DMS53 treated with DMSO at 0.1 percent for 48 hours (cell line): ENCODE results near the gene VPS35L.
"Not testable (repeated sequence)": the region's sequence is repeated elsewhere in the genome, so short reads cannot be mapped to it uniquely, and the experiment has no call there.

Experiments used
- DNase-seq: peaks from one replicate; lab custom pipeline; 2025; ENCODE audit not compliant: unreplicated experiment; lab: John Stamatoyannopoulos, UW

Gene VPS35L

DNA sequence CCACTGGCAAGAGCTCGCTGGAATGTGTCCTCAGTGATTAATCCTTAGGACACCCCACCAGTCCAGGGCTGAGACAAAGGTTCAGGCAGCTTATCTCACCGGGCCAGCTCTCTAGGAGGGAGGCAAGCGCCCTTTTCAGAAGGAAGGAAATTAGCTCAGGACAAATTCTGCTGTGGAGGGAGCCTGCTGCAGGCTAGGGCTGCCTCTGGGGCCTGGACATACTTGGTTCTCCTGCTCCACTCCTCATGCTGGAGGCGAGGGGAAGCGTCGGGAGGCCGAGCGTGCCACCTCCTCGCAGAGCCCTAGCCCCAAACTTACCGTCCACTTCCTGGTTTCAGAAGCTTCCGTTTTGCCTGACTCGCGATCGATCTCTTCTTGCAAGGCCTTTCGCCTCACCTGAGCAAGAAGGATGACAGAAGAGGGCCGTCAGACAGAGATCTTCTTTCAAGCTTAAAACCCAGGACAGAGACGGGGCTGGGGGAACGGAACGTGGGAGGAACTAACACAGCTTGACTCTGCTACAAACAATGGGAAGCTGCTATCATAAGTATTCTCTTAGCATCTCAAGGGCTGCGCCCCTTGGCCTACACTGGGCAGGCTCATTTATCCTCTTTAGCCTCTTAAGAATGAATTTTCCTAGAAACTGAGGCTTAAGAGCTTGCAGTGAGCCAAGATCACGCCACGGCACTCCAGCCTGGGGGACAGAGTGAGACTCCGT is 154.8 kb downstream of the VPS35L start:
- no peak for DNase-seq

DNA sequence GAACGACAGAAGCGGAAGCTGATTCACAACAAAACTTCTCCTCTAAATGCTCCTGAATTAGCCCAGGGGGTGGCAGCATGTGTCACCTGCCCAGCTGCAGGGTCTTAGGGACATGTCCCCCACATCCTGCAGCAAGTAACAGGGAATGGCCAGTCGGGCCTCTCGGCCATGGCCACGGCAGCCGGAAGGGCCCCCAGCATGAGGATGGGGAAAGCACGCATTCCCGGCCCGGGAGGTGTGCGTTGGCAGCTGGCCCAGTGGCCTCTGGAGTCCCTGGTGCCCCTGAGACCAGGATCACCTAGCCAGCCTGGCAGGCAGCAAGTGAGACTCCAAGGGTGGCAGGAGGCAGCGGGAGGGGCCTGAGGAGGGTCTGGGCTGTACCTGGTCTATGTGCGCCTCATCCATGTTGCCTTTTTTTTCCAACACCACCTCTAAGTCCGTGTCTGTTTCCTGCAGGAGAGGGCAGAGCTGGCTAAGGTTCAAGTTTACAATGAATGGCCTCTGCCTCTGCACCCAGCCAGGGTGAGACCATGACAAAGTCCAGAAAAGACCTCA is 155.6 kb downstream of the VPS35L start:
- no peak for DNase-seq

DNA sequence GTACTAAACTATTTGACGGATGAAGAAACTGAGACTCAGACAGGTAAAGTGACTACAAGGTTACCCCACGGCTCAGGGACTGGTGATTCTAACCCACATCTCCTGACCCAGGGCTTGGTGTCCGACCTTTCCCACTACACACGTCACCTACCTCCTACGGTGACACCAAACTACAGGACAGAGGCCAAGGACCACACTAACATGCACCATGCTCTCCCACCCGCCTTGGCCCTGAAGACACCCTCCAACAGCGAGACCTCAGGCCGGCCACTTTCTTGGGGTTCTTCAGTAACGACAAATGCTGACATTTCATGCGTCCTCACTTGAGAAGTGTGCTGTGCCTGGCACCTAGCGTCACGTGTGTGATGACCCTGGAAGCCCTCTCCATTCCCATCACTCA is 156.1 kb downstream of the VPS35L start:
- no peak for DNase-seq

DNA sequence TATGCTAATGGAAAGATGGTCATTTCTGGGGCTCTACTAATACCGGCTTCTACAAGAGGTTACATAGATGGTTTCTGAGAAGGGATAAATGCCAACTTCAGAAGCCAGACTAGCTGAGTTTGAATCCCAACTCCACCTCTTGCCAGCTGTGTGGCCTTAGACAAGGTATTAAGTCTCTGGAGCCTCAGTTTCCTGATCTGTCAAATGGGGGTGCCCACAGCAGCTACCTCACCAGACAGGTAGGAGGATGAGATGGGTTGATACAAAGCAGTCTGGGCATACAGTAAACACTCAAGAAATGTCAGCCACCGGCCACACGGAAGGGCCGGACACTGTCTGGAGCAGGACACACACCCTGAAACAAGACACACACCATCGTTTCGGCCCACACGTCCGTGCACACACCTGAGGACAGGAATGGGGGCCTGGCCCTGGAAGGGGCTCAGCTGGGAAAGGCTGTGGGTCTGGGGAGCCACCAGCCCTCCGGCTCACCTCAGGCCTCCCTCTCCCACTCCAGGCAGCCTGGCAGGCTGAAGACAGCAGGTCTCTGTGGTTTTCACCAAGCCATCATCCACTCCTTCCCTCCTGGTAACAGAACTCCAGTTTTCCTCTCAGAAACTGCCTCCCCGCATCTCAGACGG is 157.0 kb downstream of the VPS35L start:
- DNase-seq, result no peak

DNA sequence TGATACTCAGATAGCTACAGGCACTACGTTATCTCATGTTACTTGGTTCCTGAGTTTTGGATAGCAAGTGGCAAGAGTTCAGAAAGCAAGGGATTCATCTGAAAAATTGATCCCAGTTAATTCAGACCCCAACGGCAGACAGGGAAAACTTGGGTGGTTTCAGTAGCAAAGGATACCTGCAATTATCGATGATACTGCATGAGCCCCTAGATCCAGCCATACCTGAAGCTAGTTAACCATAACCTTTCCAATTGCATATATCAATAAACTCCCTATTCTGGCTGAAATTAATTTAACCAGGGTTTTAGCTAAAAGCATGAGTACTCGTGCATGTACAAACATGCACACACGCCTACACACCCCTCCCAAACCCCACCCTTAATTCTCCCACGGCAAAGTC is 158.2 kb downstream of the VPS35L start:
- DNase-seq, result no peak

DNA sequence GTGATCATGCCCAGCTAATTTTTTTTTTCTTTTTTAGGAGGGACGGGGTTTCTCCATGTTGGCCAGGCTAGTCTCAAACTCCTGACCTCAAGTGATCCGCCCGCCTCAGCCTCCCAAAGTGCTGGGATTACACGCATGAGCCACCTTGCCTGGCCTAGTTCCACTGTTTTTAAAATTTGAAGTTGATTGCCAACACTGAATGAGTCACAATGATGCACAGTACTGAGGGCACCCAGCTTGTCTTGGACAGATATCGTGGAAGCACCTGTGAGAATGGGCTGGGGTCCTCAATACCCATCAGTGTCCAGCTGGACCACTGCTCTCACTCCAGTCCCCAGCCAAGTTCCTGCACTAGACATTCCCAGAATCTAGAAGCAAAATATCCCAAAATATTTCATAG is 160.1 kb downstream of the VPS35L start:
- DNase-seq, result no peak

DNA sequence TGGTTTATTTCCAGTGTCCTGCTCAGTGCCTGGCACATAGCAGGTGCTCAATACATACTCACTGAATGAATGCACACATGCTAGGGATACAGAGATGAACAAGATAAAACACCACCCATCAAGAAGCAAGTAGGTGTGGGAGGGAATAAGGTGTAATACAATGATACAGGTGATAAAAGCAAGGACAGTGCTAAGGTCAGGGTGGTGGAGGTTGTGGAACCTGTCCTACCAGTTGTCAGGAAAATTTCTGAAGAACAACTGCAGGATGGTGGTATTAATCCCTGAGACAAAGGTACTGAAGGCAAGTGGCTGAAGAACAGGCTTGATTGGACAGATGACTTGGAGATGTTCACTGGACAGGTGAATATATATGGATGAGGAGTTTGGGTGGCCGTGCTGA is 160.7 kb downstream of the VPS35L start:
- DNase-seq, result peak; percentile 60

DNA sequence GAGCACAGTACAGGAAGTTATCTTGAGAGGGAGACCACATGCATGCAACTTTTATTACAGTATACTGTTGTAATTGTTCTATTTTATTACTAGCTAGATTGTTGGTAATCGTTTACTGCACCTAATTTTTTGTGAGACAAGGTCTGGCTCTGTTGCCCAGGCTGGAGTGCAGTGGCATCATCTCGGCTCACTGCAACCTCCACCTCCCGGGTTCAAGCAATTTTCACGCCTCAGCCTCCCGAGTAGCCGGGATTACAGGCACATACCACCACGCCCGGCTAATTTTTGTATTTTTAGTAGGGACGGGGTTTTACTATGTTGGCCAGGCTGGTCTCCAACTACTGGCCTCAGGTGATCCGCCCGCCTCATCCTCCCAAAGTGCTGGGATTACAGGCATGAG is 161.2 kb downstream of the VPS35L start:
- DNase-seq, result not testable (repeated sequence)

DNA sequence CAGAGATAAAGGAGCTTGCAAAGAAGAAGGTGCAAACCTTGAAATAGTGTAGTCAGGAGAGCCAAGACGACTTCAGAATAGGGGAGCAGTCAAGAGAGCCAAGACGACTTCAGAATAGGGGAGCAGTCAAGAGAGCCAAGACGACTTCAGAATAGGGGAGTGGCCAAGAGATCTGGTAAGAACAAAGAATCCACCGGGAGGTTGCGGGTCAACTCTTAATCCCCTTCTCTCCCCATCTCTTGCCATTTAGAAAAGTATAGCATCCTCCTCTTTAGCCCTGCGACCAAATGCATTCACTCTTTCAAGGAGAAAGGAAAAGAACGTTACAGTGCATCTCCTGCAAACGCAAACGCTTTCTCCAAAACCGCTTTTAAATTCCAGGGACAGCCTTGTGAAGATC is 161.8 kb downstream of the VPS35L start:
- no peak for DNase-seq

DNA sequence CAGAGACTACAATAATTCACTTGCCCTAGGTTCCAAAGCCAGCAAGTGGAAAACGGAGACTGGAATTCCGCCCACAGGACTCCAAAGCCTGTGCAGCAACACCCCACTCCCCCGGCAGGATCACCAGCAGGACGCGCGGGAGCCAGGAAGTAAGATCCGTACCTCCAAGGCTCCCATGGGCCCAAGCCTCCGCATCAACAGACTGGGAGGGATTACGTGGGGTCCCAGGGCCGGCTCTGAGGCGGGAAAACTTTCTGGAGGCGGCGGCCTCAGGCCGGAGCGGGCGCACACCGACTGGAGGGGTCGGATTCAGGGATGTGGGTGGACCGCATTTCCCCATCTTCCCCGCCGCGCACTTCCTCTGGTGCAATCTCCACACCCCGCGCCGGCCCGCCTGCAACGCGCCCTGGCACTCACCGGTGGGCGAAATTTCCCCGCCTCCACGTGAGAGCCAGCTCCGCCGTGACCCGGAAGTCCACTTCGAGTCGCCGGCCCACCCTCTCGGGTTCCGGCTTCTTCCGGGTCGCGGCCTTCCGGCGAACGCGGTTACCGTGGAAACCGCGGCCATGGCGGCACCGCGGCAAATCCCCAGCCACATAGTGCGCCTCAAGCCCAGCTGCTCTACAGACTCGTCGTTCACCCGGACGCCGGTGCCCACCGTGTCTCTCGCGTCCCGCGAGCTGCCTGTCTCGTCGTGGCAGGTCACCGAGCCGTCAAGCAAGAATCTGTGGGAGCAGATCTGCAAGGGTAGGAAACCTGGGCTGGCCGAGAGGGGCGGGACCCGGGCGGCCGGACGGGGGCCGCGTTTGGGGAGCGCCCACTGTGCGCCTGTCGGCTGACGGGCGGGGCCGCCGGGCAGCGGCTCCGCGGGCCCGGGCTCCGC is 162.5 kb downstream of the VPS35L start, which contains the start of the genes IQCK and KNOP1:
Gene IQCK (plus strand): TSS at position 531 of the 883 bp plus-strand sequence. CDS start 36 bp downstream, at position 567.
Gene KNOP1 (minus strand): TSS at position 487 of the 883 bp plus-strand sequence. CDS start 3,192 bp downstream, outside the sequence.
- peak; percentile 51 for DNase-seq

DNA sequence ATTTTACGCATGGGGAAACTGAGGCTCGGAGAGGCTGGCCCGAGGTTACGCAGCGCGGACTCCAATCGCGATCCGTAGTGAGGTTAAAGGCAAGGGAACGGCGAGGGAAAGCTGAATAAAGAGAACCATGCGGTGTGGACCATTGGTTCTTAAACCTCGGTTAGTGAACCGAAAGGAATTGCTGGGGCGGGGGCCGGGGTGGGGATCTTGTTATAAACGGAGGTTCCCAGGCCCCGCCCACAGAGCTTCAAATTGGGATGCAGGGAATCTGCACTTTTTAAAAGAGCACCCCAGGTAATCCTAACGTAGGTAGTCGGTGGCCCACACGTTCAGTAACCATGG is 163.1 kb downstream of the VPS35L start:
- no peak for DNase-seq

DNA sequence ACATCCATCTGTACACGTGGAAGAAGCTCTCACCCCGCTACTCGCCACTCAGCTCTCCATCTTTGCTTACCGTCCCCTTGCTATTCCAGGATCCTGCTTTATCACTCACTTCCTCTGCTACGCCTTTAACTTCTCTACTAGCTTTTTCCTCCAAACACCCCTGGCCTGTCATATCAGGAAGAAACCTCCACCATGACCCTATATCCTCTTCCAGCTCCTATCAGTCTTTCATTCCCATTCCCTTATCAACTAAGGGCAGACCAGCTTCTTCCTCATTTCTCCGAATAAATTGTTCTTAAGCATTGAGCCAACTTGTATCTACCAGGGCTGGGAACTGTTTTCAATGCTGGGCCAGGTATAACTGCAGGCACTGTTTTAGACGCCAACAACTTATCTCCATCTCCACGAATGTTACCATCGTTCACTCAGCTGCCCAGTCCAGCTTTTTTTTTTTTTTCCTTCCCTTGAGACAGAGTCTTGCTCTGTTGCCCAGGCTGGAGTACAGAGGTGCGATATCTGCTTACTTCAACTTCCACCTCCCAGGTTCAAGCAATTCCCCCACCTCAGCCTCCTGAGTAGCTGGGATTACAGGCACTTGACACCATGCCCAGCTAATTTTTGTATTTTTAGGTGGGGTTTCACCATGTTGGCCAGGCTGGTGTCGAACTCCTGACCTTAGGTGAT is 166.9 kb downstream of the VPS35L start:
- no peak for DNase-seq

DNA sequence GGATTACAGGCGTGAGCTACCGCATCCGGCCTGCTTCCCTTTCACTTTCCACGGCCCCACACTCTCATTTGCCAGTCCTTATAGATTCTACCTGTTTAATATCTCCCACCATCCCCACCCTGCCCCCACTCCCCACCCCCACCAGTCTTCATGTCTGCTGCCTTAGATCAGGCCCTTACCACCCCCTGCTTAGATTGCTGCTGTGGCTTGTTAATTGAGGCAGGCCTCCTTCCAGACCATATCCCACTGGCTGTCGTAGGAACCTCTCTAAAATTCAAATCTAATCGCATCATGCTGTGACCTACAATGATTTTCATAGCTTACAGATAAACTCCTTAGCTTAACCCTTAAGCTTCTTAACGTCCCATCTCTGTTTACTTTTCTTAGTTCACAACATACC is 167.5 kb downstream of the VPS35L start:
- no peak for DNase-seq

DNA sequence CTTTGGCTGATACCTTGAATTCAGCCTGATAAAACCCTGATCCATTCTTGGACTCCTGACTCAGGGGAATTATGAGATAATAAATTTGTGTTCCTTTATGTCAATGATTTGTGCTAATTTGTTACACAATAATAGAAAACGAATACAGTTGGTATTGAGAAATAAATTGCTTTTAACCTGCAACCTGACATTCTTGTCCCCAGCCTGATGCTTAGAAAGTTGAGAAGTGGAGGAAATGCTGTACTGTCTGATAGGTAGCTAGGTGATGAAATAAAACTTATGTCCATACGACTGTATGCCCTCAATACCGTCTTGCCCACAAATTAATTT is 173.1 kb downstream of the VPS35L start:
- DNase-seq, result no peak

DNA sequence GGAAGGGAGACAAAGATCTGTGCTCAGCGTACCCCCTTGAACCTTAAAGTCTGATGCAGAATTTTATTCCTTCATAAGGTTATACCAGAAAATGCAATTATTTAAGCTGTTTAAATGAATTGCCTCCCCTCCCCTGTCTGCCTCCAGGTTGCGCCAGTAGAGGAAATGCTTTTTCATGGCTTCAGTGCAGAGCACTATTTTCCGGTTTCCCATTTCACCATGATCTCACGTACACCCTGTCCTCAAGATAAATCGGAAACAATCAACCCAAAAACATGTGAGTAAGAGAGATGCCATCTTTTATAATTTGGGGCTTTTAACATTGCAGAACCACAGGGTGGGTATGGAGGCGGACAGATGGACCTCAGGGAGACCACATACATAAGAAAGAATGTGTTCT is 178.0 kb downstream of the VPS35L start:
- DNase-seq, result no peak

DNA sequence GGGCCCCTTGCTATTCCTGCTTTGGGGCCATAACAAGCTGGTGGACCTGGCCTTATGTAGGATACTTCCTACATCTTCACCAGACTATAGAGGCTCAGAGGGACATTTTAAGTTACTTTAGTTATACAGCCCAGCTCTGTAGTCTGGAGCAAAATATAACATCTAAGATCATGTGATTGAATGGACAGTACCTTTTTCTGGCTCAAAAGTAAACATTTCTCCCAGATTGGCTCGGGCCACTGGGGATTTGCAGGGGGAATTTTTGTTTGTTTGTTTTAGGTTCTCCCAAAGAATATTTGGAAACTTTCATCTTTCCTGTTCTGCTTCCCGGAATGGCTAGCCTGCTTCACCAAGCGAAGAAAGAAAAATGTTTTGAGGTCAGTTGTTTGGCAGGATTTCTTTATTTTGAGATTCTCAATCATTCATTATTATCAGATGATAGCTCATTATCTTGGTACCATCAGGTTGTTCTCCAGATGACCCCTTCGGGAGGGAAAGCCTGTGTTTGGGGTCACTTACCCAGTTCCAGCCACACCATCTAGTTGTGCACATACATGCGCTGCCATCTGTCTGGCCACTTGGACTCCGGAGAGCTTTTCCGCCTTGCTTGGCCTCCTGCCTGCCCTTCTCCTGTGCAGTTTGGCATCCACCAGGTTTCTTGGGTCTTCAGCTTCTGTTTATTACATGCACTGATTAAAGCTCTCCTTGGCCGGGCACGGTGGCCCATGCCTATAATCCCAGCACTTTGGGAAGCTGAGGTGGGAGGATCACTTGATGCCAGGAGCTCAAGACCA is 179.8 kb downstream of the VPS35L start:
- DNase-seq, result no peak

DNA sequence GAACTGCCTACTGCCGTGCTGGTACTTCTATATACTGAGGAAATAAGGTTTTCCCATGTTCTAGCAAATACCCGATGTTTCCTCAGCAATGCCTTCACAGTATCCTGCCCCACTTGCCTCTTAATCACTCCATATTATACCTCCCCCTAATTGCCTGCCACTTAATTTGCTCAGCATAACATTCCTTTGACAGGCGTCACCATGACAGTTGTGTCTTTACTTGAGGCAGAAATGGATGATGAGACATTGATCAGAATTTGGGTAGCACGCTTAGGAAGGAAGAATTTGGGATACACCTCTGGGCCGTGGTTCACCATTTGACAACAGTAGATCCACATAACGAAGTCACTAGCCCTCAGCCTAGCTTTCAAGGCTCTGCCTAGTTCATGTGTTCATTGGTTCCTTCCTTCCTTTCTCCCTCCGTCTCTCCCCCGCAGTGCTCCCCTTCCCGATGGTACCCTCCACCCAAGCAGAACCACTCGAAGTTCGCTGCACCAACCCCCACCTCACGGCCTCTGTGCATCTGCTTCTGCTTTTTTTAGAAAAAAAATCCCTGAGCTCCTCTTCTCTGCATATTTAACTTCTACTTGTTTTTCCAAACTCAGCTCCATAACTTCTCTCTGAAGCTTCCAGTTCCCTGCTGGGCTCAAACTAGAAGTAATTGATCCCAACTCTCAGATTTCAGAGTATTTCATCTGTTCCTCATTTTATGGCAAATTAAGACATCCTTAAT is 182.0 kb downstream of the VPS35L start:
- DNase-seq, result no peak

DNA sequence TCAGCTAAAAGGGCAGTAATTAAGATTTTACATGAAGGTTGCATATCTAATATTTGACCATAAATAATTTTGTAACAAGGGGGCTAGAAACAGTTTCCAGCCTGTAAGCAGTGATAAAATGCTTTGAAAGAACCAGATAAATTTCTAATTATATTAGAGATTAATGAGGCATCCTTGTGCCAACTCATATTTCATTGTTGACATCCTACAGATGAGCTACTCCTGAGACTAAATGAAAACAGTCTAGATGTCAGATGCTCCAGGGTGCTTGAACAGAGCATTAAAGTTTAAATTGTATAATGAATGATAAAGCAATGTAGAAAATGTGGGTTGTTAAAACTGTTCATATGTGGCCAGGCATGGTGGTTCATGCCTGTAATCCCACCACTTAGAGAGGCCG is 185.9 kb downstream of the VPS35L start:
- no peak for DNase-seq

DNA sequence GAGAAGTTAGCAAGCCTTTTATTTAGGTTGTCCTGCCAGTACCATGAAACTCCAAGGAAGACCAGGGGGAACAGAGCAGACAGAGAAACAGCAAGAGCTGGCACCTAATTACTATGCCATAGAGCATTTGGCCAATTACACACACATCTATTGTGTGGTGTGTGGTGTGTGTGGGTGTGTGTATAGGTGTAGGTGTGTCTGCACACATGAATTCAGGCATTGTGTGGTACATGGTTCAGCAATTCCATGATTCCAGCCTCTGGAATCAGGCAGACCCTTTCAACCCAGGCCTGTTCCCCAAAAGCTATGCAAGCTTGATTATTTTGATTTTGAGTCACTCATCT is 188.3 kb downstream of the VPS35L start:
- no peak for DNase-seq

DNA sequence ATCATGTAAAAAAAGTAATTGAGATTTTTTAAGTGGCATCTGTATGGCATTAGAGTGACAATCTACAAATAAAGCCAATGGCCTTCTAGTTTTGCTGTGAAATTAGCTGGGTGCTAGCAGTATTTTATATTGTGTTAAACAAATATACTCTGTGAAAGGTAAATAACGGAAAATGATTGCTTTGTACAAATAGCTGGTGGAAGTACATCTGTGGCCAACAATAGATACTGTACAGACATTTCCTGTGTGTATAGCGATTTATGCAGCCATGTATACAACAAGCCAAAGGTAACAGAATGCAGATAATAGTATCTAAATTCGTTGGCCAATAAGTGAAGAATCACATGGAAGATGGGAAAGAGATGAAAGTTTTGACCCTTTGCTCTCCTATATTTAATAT is 189.2 kb downstream of the VPS35L start:
- peak; percentile 48 for DNase-seq
